GM19397 (cell line): ENCODE data around the gene COL11A2.
"Not testable (repeated sequence)": the region's sequence is repeated elsewhere in the genome, so short reads cannot be mapped to it uniquely, and the experiment has no call there.

Experiments
- ATAC-seq: cut with Tn5 transposase; IDR thresholded peaks from one replicate; pipeline ENCODE4 v1.9.1; 2021; ENCODE audit warnings: mild to moderate bottlenecking, moderate library complexity; ENCODE audit not compliant: unreplicated experiment

Gene COL11A2

GRCh38 chr6:33192105-33192646 lies at the start of gene COL11A2:
TSS of gene COL11A2 (minus strand) at chr6:33192467. CDS start at chr6:33192240, 227 bp downstream.
- no peak for ATAC-seq

GRCh38 chr6:33241968-33242367 lies 49.7 kb upstream of the COL11A2 start:
- ATAC-seq, result no peak

GRCh38 chr6:33237741-33238140 lies 45.5 kb upstream of the COL11A2 start:
- no peak for ATAC-seq

- ATAC-seq, result no peak
Measured at GRCh38 chr6:33236852-33237251, 44.6 kb upstream of the COL11A2 start.

- ATAC-seq, result no peak
Measured at GRCh38 chr6:33236328-33236727, 44.1 kb upstream of the COL11A2 start.

- no peak for ATAC-seq
Measured at GRCh38 chr6:33235221-33235634, 43.0 kb upstream of the COL11A2 start.

GRCh38 chr6:33226503-33227120 lies 34.3 kb upstream of the COL11A2 start:
- ATAC-seq, result not testable (repeated sequence)

GRCh38 chr6:33217681-33218080 lies 25.4 kb upstream of the COL11A2 start:
- no peak for ATAC-seq

- ATAC-seq, result no peak
Measured at GRCh38 chr6:33217246-33217645, 25.0 kb upstream of the COL11A2 start.

GRCh38 chr6:33216117-33216649 lies 23.9 kb upstream of the COL11A2 start:
- ATAC-seq, result no peak

GRCh38 chr6:33215271-33216116 lies 23.2 kb upstream of the COL11A2 start:
- ATAC-seq, result no peak

- ATAC-seq, result no peak
Measured at GRCh38 chr6:33213989-33214335, 21.7 kb upstream of the COL11A2 start.

- ATAC-seq, result no peak
Measured at GRCh38 chr6:33213166-33213988, 21.1 kb upstream of the COL11A2 start.

- no peak for ATAC-seq
Measured at GRCh38 chr6:33212857-33213165, 20.5 kb upstream of the COL11A2 start.

- ATAC-seq, result no peak
Measured at GRCh38 chr6:33211666-33212422, 19.6 kb upstream of the COL11A2 start.

GRCh38 chr6:33211136-33211535 lies 18.9 kb upstream of the COL11A2 start:
- ATAC-seq, result no peak

- no peak for ATAC-seq
Measured at GRCh38 chr6:33209856-33210255, 17.6 kb upstream of the COL11A2 start.

GRCh38 chr6:33208091-33208967 lies 16.1 kb upstream of the COL11A2 start, which contains the start of gene RING1:
TSS of gene RING1 (plus strand) at chr6:33208500. CDS start at chr6:33208823, 323 bp downstream.
- ATAC-seq, result peak; percentile 65

- ATAC-seq, result peak; percentile 2
Measured at GRCh38 chr6:33207552-33208090, 15.4 kb upstream of the COL11A2 start.
